Natural killer cell (primary cell): ENCODE measurements around the gene KAZN. TPM values are rescaled to one million over a fixed set of nuclear protein-coding genes. Genes with fewer than 3 reads are reported as not detected.

Experiments
- ATAC-seq, 3 donors: fragments of 150-1000 bp in 2 of 3; fragments of 200-7000 bp in 1 of 3; cut with Tn5 transposase; 1 replicate in 1 of 3; 2 replicates in 2 of 3; pipeline ENCODE4 v1.10.0; 2021; ENCODE audit warnings: mild to moderate bottlenecking in 2 of 3, moderate library complexity in 2 of 3
- DNase-seq, 2 donors: peaks; one replicate each; pipeline versions ENCODE4 v3.0.0 to v3.0.0-alpha.2; 2013 to 2021; ENCODE audit warnings: mixed read lengths in 1 of 2
- H3K27ac ChIP-seq: one replicate; pipeline ENCODE4 v1.5.1; 2013; ENCODE audit warnings: mild to moderate bottlenecking, low read length
- H3K27me3 ChIP-seq: one replicate; pipeline ENCODE4 v1.6.1; 2013; ENCODE audit warnings: low read length; ENCODE audit not compliant: control insufficient read depth, insufficient read depth
- H3K36me3 ChIP-seq: one replicate; pipeline ENCODE4 v1.6.1; 2013; ENCODE audit warnings: low read length; ENCODE audit not compliant: control insufficient read depth, insufficient read depth
- H3K4me1 ChIP-seq: one replicate; pipeline ENCODE4 v1.6.1; 2013; ENCODE audit warnings: low read length; ENCODE audit not compliant: control insufficient read depth, insufficient read depth
- H3K4me3 ChIP-seq: one replicate; pipeline ENCODE4 v1.5.1; 2013; ENCODE audit warnings: low read length
- H3K9me3 ChIP-seq: one replicate; pipeline ENCODE4 v1.6.1; 2013; ENCODE audit warnings: low read length; ENCODE audit not compliant: control insufficient read depth, insufficient read depth
- H3K27ac Mint-ChIP-seq, 2 donors: one replicate each; pipeline ENCODE4 v1.8.0; 2022; ENCODE audit warnings: mild to moderate bottlenecking in 2 of 2, mixed read lengths in 2 of 2, moderate library complexity in 1 of 2
- H3K27me3 Mint-ChIP-seq, 2 donors: one replicate each; pipeline ENCODE4 v1.8.0; 2022; ENCODE audit warnings: low read depth in 2 of 2, mixed read lengths in 2 of 2
- H3K36me3 Mint-ChIP-seq: one replicate; pipeline ENCODE4 v1.8.0; 2022; ENCODE audit warnings: mixed read lengths
- H3K4me1 Mint-ChIP-seq, 2 donors: one replicate each; pipeline ENCODE4 v1.8.0; 2022; ENCODE audit warnings: mixed read lengths in 2 of 2
- H3K4me3 Mint-ChIP-seq: one replicate; pipeline ENCODE4 v1.8.0; 2022; ENCODE audit warnings: mild to moderate bottlenecking, moderate library complexity, mixed read lengths
- H3K9me3 Mint-ChIP-seq, 2 donors: one replicate each; pipeline ENCODE4 v1.8.0; 2022; ENCODE audit warnings: mixed read lengths in 2 of 2
- CTCF ChIP-seq: fragments of 200-600 bp; IDR thresholded peaks from one replicate; pipeline ENCODE4 v1.8.0; 2022; ENCODE audit warnings: antibody characterized with exemption
- WGBS: methylation state at CpG from one replicate; pipeline ENCODE4 v1.1.7; 2013; ENCODE audit warnings: missing lambda C conversion rate; ENCODE audit not compliant: insufficient coverage; 5-methylcytosine and 5-hydroxymethylcytosine counted together
- intact Hi-C: fragments of 100-400 bp; cut with micrococcal nuclease; formaldehyde crosslinking; loops from one replicate; pipeline ENCODE4 v1.14.2; 2022
- total RNA-seq, 4 donors: library from RNA; stranded (reverse); fragments of 120-200 nt in 1 of 4; gene quantifications; one replicate each; pipeline versions ENCODE4 v1.2.3 to v1.2.4, GENCODE V29; 2013 to 2022

KAZN gene
- total RNA-seq, 3 donors from 2014 or later (not counting 1 experiment from before 2014, with no cell fraction given) = 1.2 to 2.0 (median 1.7) TPM

GRCh38 chr1:14615549-14616218, 17.2 kb downstream of the KAZN start:
- Mint-ChIP-seq H3K9me3 (no peaks in the 10 kb centered on the region), H3K27ac (no peak overlapping the region), H3K27me3 (peaks cover 0 to 12% of the 10 kb centered on the region in 2 donors), H3K4me3 (no peak overlapping the region), H3K4me1 (no peaks in the 10 kb centered on the region), H3K36me3 (no peaks in the 10 kb centered on the region)
- Histone ChIP-seq H3K4me1 (no peaks in the 10 kb centered on the region), H3K27me3 (no peaks in the 10 kb centered on the region), H3K9me3 (no peaks in the 10 kb centered on the region), H3K4me3 (no peak overlapping the region), H3K36me3 (no peaks in the 10 kb centered on the region), H3K27ac (no peak overlapping the region)
- intact Hi-C loops = no loop called here
- 89% methylated on average over 12 of the region's 12 CpGs for WGBS
- no peak for ATAC-seq
- TF ChIP-seq CTCF = no peak
- DNase-seq = no peak

GRCh38 chr1:14616632-14617396, 18.3 kb downstream of the KAZN start:
- Mint-ChIP-seq H3K36me3 (no peaks in the 10 kb centered on the region), H3K4me3 (no peak overlapping the region), H3K27ac (no peak overlapping the region), H3K9me3 (no peaks in the 10 kb centered on the region), H3K4me1 (no peaks in the 10 kb centered on the region), H3K27me3 (peaks cover 0 to 9% of the 10 kb centered on the region in 2 donors)
- intact Hi-C loops = no loop called here
- Histone ChIP-seq H3K27ac (no peak overlapping the region), H3K4me3 (no peak overlapping the region), H3K9me3 (no peaks in the 10 kb centered on the region), H3K36me3 (no peaks in the 10 kb centered on the region), H3K4me1 (no peaks in the 10 kb centered on the region), H3K27me3 (no peaks in the 10 kb centered on the region)
- 79% methylated on average over 11 of the region's 11 CpGs for WGBS
- ATAC-seq (no peak), DNase-seq (no peak)
- no peak for TF ChIP-seq CTCF

GRCh38 chr1:14617791-14618190, 19.3 kb downstream of the KAZN start:
- H3K27ac ChIP-seq = no peak overlapping the region
- H3K27ac Mint-ChIP-seq = no peak overlapping the region
- H3K4me3 ChIP-seq = no peak overlapping the region
- H3K9me3 ChIP-seq = no peaks in the 10 kb centered on the region
- H3K4me1 ChIP-seq = no peaks in the 10 kb centered on the region
- H3K27me3 Mint-ChIP-seq = peaks cover 0 to 9% of the 10 kb centered on the region in 2 donors
- intact Hi-C loops = no loop called here
- no peaks in the 10 kb centered on the region for H3K36me3 ChIP-seq
- WGBS = 93% methylated on average over 7 of the region's 7 CpGs
- no peaks in the 10 kb centered on the region for H3K4me1 Mint-ChIP-seq
- TF ChIP-seq CTCF = no peak
- ATAC-seq (no peak), DNase-seq (no peak)
- H3K36me3 Mint-ChIP-seq = no peaks in the 10 kb centered on the region
- no peaks in the 10 kb centered on the region for H3K27me3 ChIP-seq
- no peaks in the 10 kb centered on the region for H3K9me3 Mint-ChIP-seq
- no peak overlapping the region for H3K4me3 Mint-ChIP-seq
